Effector memory CD4-positive, alpha-beta T cell (primary cell): ENCODE results near the gene TMEM150B.

Source experiments
- DNase-seq, 3 donors: peaks; one replicate each; pipeline ENCODE4 v3.0.0-alpha.2; 2020
- H3K27ac ChIP-seq: 2 replicates; pipeline ENCODE4 v1.7.0; 2013; ENCODE audit warnings: mild to moderate bottlenecking, low read length, moderate library complexity; ENCODE audit not compliant: insufficient read depth, poor library complexity, severe bottlenecking
- H3K27me3 ChIP-seq: replicated peaks from 2 replicates; pipeline ENCODE4 v1.7.0; 2013; ENCODE audit warnings: mild to moderate bottlenecking, low read length; ENCODE audit not compliant: insufficient read depth, control insufficient read depth, poor library complexity, severe bottlenecking
- H3K36me3 ChIP-seq: 2 replicates; pipeline ENCODE4 v1.7.0; 2013; ENCODE audit warnings: mild to moderate bottlenecking, low read length, moderate library complexity; ENCODE audit not compliant: control insufficient read depth, insufficient read depth
- H3K4me1 ChIP-seq: 2 replicates; pipeline ENCODE4 v1.7.0; 2013; ENCODE audit warnings: low read length, mild to moderate bottlenecking; ENCODE audit not compliant: control insufficient read depth, insufficient read depth, poor library complexity, severe bottlenecking
- H3K4me3 ChIP-seq: 2 replicates; pipeline ENCODE4 v1.7.0; 2013; ENCODE audit warnings: low read length, low read depth, mild to moderate bottlenecking; ENCODE audit not compliant: insufficient read depth, poor library complexity, severe bottlenecking
- H3K9me3 ChIP-seq: 2 replicates; pipeline ENCODE4 v1.7.0; 2013; ENCODE audit warnings: mild to moderate bottlenecking, low read length, moderate library complexity; ENCODE audit not compliant: control insufficient read depth

The TMEM150B gene

DNA sequence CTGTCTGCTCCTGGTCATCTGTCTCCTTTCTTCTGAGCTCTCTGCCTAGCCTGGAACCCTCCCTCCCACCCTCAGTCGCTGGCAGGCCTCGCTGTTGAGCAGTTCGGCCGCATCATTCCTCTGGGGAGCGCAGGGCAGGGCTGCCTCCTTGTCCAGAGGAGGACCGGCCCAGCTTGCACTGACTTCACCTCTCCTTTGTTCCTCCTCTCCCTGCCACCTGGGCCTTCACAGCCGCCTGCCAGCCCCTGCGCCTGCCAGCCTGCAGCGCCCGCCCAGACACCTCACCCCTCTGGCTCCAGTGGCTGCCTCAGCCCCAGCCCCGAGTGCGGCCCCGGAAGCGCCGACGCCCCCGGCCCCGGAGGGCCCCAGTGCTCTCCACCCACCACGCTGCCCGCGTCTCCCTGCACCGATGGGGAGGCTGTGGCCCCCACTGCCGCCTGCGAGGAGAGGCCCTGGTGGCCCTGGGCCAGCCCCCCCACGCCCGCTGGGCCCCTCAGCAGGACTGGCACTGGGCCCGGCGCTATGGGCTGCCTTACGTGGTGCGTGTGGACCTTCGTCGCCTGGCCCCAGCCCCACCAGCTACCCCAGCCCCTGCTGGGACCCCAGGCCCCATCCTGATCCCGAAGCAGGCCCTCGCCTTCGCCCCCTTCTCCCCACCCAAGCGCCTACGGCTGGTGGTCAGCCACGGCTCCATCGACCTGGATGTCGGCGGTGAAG lies 21.7 kb upstream of the TMEM150B start:
- Histone ChIP-seq H3K4me3 (no peak overlapping the region), H3K4me1 (no peaks in the 10 kb centered on the region), H3K36me3 (peaks cover 17% of the 10 kb centered on the region), H3K9me3 (no peaks in the 10 kb centered on the region), H3K27me3 (peaks cover 8% of the 10 kb centered on the region), H3K27ac (no peak overlapping the region)
- no peak for DNase-seq

DNA sequence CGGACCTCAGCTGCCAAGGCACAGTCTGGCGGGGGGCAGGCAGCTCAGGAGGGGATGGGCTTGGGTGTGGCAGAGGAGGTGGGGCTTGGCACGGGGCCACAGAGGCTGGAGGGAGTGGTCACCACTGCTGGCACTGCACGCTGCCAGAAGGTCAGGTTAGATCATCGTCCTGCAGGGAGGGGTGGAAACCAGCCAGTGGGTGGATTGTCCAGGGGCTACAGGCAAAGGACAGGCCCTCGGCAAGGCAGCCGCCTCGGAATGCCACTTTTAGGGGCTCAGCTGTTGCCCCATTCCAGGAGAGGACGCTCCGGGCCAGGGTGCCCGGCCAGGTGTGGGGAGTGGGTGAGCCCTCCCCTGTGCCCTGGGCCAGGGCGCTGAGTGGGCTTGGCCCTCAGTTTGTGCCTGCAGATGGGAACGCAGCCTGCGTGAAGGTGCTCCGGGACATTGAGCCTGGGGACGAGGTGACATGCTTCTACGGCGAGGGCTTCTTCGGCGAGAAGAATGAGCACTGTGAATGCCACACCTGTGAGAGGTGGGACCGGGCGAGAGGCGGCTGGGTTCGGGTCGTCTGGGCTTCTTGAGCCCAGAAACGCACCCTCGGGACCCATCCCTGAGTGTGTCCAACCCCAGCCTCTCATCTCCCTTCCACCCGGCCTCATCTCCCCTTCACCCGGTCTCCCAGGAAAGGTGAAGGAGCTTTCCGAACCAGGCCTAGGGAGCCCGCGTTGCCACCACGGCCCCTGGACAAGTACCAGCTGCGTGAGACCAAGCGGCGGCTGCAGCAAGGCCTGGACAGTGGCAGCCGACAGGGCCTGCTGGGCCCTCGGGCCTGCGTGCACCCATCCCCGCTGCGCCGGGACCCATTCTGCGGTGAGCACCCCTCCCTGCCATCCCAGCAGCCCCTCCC lies 20.9 kb upstream of the TMEM150B start:
- DNase-seq, result no peak
- no peaks in the 10 kb centered on the region for H3K9me3 ChIP-seq

DNA sequence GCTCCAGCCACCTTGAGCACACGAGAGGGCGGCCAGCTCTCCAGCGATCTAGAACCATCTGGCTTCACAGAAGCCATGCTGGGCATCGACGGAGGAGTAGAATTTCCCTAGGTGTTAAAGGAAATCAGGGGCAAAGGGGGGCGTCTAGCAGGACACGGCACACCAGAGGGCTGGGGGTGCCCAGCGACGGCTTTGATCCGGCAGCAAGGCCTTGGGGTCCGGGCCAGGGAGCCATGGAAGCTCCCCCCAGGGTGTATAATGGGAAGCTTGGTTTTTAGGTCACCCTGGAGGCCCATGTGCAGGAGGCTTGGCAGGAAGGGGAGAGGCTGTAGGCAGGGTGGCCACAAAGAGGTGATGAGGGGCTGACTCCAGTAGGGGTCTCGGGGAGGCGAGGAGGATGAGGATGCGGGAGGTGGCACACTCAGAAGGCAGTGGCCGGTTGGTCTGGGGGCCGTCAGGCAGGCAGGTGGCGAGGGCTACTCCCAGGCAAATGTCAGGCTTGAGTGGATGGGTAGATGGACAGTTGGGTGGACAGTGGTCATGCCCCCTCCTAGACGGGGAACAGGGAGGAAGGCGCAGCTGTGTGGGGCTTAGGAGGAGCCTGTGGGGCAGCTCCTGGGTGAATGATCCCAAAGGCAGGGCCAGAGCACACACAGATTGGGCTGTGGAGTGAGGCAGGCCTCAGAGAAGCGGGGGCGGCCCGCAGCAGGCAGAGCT lies 20.1 kb upstream of the TMEM150B start:
- no peak overlapping the region for H3K27ac ChIP-seq
- no peak overlapping the region for H3K4me3 ChIP-seq
- H3K4me1 ChIP-seq, result peaks cover 10% of the 10 kb centered on the region
- no peaks in the 10 kb centered on the region for H3K27me3 ChIP-seq
- no peak for DNase-seq
- H3K9me3 ChIP-seq, result no peaks in the 10 kb centered on the region
- peaks cover 17% of the 10 kb centered on the region for H3K36me3 ChIP-seq

More for the DNA sequence above, 20.9 kb upstream of the TMEM150B start:
- peaks cover 3% of the 10 kb centered on the region for H3K4me1 ChIP-seq
- H3K27ac ChIP-seq, result no peak overlapping the region
- H3K4me3 ChIP-seq, result no peak overlapping the region
- peaks cover 17% of the 10 kb centered on the region for H3K36me3 ChIP-seq
- H3K27me3 ChIP-seq, result peaks cover 1% of the 10 kb centered on the region

DNA sequence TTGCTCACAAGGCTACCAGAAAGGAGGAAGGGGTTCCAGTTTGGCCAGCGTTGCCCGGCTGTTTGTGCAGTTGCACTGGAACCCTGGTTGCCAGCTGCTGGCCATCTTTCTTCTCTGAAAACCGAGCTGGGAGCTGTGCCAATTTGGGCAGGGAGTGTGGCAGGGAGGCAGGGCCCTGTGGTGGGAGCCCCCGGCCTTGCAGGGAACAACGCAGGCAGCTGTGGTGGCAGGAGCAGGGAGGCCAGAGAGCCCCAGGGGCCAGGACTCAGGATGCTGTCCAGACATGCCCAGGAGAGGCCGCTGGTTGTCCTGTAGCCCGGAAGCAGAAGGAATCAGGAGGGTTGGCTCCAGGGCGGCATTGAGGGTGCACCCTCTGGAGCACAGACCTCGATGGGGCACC lies 19.3 kb upstream of the TMEM150B start:
- Histone ChIP-seq H3K4me1 (peaks cover 11% of the 10 kb centered on the region), H3K27ac (no peak overlapping the region), H3K9me3 (no peaks in the 10 kb centered on the region), H3K27me3 (no peaks in the 10 kb centered on the region), H3K36me3 (peaks cover 17% of the 10 kb centered on the region), H3K4me3 (no peak overlapping the region)
- DNase-seq, result no peak

DNA sequence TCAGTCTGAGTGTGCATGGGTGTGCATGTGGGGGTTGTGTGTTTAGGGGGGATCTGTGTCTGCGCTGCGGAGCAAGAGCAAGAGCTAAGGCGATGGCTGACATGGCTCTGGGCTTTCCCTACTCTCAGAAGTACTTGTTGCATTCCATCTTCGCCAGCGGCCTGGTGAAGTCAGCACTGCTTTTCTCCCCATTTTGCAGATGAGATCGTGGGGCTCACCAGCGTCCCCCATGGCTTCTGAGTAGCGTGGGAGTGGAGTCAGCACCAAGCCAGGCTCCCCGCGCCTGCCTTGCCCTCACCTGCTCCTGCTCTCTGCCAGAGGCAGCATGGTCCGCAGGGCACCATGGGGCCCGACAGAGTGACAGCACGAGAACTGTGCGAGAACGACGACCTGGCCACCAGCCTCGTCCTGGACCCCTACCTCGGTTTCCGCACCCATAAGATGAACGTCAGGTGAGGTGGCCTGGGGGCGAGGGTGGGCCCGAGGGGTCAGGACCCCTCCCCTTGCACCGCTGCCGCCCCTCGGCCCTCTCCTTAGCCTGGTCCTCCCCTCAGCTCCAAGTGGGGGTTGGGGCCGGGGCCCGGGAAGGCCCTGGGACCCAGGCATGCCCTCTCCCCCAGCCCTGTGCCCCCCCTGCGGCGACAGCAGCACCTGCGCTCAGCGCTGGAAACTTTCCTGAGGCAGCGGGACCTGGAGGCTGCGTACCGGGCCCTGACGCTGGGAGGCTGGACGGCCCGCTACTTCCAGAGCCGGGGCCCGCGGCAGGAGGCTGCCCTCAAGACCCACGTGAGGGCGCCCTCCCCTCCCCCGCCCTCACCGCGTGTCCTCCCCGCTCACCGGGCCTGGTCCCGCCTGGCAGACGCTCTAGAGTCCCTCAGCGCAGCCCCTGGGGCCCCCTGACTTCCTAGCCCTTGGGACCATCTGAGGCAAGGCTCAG lies 16.7 kb upstream of the TMEM150B start:
- no peak for DNase-seq
- no peak overlapping the region for H3K27ac ChIP-seq
- no peaks in the 10 kb centered on the region for H3K27me3 ChIP-seq
- H3K9me3 ChIP-seq, result no peaks in the 10 kb centered on the region
- no peak overlapping the region for H3K4me3 ChIP-seq
- H3K4me1 ChIP-seq, result peaks cover 18% of the 10 kb centered on the region
- H3K36me3 ChIP-seq, result peaks cover 17% of the 10 kb centered on the region

DNA sequence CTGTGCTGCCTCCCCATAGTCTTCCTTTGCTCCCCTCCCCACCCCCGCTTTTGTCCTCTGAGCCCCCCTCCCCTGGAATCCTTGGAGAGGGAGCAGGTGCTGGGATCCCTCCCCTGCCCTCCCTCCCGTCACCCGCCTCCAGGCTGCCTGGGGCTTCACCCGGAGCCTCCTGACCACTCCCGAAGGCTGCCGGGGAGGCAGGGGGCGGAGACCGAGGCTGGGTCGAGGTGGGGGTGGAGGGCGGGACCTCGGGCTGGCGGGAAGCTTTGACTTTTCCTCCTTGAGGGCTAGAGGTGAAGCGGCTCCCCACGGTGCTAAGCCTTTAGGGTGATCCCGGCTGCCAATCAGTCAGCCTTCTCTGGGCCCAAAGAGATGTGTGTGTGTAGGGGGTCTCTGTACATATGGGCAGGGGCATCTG lies 16.0 kb upstream of the TMEM150B start:
- peak in 2 of 3 donors; percentile 25 to 41 for DNase-seq
- peaks cover 18% of the 10 kb centered on the region for H3K4me1 ChIP-seq
- H3K27me3 ChIP-seq, result no peaks in the 10 kb centered on the region
- peak overlapping the region; percentile 77 for H3K27ac ChIP-seq
- no peaks in the 10 kb centered on the region for H3K9me3 ChIP-seq
- peaks cover 17% of the 10 kb centered on the region for H3K36me3 ChIP-seq
- peak overlapping the region; percentile 52 for H3K4me3 ChIP-seq

DNA sequence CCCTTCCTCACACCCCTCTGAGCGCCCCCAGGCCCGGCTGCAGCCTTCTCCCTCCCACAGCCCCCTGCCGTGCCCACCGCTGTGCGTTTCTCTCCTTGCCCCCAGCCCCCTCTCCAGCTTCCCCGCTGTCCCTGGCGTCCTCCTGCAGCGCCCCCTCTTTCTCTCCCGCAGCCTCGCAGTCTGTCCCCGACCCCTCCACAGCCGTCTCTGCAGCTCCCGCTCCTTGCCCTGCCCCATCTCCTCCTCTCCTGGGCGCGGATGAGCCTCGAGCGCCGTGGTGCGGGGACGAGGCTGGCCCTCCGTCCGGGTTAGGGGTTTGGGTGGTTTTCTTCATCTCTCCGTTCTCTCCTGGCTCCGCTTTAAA lies 15.6 kb upstream of the TMEM150B start:
- Histone ChIP-seq H3K36me3 (peaks cover 17% of the 10 kb centered on the region), H3K27me3 (no peaks in the 10 kb centered on the region), H3K4me1 (peaks cover 18% of the 10 kb centered on the region), H3K4me3 (peak overlapping the region; percentile 52), H3K27ac (peak overlapping the region; percentile 77), H3K9me3 (no peaks in the 10 kb centered on the region)
- no peak for DNase-seq

DNA sequence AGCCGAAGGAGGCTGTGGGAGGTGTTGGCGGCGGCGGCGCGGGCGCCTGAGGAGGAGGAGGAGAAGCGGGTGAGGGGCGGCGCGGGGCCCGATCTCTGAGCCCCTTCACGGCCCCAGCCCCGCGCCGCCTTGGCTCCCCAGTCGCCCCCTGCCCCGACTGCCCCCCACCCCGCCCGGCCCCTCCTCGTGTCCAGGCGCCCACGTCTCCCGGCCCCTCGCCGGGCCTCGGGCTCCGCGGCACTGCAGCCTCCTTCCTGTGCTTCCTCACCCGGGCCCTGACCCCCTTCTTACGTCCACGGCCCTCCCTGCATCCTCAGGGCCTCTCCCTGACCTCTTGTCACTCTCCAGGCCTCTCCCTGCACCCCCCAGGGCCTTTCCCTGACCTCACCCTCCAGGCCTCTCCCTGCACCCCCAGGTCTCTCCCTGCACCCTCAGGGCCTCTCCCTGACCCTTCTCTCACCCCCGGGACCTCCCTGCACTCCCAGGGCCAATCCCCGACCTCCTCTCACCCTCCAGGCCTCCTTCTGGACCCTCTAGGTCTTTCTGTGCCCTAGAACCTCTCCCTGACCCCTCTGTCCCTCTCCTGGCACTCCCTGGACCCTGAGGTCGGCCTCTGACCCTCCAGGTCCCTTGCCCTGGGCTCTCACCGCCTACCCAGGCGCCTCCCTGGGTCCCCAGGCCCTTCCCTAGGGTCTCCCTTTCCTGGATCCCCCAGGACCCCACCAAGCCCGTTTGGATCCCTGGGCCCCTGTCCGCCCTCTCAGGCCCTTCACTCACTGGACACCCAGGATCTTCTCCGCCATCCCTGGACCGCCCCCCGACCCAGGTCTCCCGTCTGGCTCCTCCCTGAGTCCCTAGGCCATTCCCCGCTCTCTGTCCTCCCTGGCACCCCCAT lies 15.0 kb upstream of the TMEM150B start:
- Histone ChIP-seq H3K27me3 (no peaks in the 10 kb centered on the region), H3K4me3 (peak overlapping the region; percentile 52), H3K36me3 (peaks cover 17% of the 10 kb centered on the region), H3K27ac (peak overlapping the region; percentile 77), H3K4me1 (peaks cover 18% of the 10 kb centered on the region), H3K9me3 (no peaks in the 10 kb centered on the region)
- DNase-seq, result peak in 1 of 3 donors; percentile 14
